ENCODE results near the gene DSCAM.

The DSCAM gene

GRCh38 chr21:40021558-40022351, 825.2 kb downstream of the DSCAM start:
- Histone ChIP-seq H3K4me3 (ENCODE audit: low read depth in 1 of 2, low read length in 2 of 2) (no peak overlapping the region), H3K9me3 (ENCODE audit: control insufficient read depth in 1 of 2, low read length in 2 of 2) (no peaks in the 10 kb centered on the region), H3K27ac (ENCODE audit: low read depth, low read length) (no peak overlapping the region), H3K4me1 (ENCODE audit: control insufficient read depth in 1 of 2, insufficient read depth in 2 of 2, low read length in 2 of 2) (no peaks in the 10 kb centered on the region), H3K9ac (ENCODE audit: low read depth in 1 of 2, low read length in 2 of 2) (no peak overlapping the region), H3K27me3 (ENCODE audit: control insufficient read depth in 1 of 2, insufficient read depth in 2 of 2, low read length in 2 of 2) (no peaks in the 10 kb centered on the region), H3K36me3 (ENCODE audit: control insufficient read depth in 1 of 2, insufficient read depth in 2 of 2, low read length in 2 of 2) (no peaks in the 10 kb centered on the region)

- no peak overlapping the region for H3K27ac ChIP-seq (ENCODE audit: low read depth, low read length)
- H3K4me1 ChIP-seq (ENCODE audit: control insufficient read depth in 1 of 2, insufficient read depth in 2 of 2, low read length in 2 of 2), result no peaks in the 10 kb centered on the region
- H3K36me3 ChIP-seq (ENCODE audit: control insufficient read depth in 1 of 2, insufficient read depth in 2 of 2, low read length in 2 of 2), result no peaks in the 10 kb centered on the region
- H3K4me3 ChIP-seq (ENCODE audit: low read depth in 1 of 2, low read length in 2 of 2), result no peak overlapping the region
- H3K27me3 ChIP-seq (ENCODE audit: control insufficient read depth in 1 of 2, insufficient read depth in 2 of 2, low read length in 2 of 2), result no peaks in the 10 kb centered on the region
- H3K9me3 ChIP-seq (ENCODE audit: control insufficient read depth in 1 of 2, low read length in 2 of 2), result no peaks in the 10 kb centered on the region
- H3K9ac ChIP-seq (ENCODE audit: low read depth in 1 of 2, low read length in 2 of 2), result no peak overlapping the region
Observed at GRCh38 chr21:40020651-40021050, 826.3 kb downstream of the DSCAM start.

GRCh38 chr21:40018871-40019475, 828.0 kb downstream of the DSCAM start:
- Histone ChIP-seq H3K4me3 (ENCODE audit: low read depth in 1 of 2, low read length in 2 of 2) (no peak overlapping the region), H3K27me3 (ENCODE audit: control insufficient read depth in 1 of 2, insufficient read depth in 2 of 2, low read length in 2 of 2) (no peaks in the 10 kb centered on the region), H3K4me1 (ENCODE audit: control insufficient read depth in 1 of 2, insufficient read depth in 2 of 2, low read length in 2 of 2) (no peaks in the 10 kb centered on the region), H3K36me3 (ENCODE audit: control insufficient read depth in 1 of 2, insufficient read depth in 2 of 2, low read length in 2 of 2) (no peaks in the 10 kb centered on the region), H3K9me3 (ENCODE audit: control insufficient read depth in 1 of 2, low read length in 2 of 2) (no peaks in the 10 kb centered on the region), H3K9ac (ENCODE audit: low read depth in 1 of 2, low read length in 2 of 2) (no peak overlapping the region), H3K27ac (ENCODE audit: low read depth, low read length) (no peak overlapping the region)

GRCh38 chr21:40016667-40017066, 830.3 kb downstream of the DSCAM start:
- Histone ChIP-seq H3K27ac (ENCODE audit: low read depth, low read length) (no peak overlapping the region), H3K9ac (ENCODE audit: low read depth in 1 of 2, low read length in 2 of 2) (no peak overlapping the region), H3K4me3 (ENCODE audit: low read depth in 1 of 2, low read length in 2 of 2) (no peak overlapping the region), H3K36me3 (ENCODE audit: control insufficient read depth in 1 of 2, insufficient read depth in 2 of 2, low read length in 2 of 2) (no peaks in the 10 kb centered on the region), H3K27me3 (ENCODE audit: control insufficient read depth in 1 of 2, insufficient read depth in 2 of 2, low read length in 2 of 2) (no peaks in the 10 kb centered on the region), H3K9me3 (ENCODE audit: control insufficient read depth in 1 of 2, low read length in 2 of 2) (no peaks in the 10 kb centered on the region), H3K4me1 (ENCODE audit: control insufficient read depth in 1 of 2, insufficient read depth in 2 of 2, low read length in 2 of 2) (no peaks in the 10 kb centered on the region)

GRCh38 chr21:40016234-40016633, 830.7 kb downstream of the DSCAM start:
- no peak overlapping the region for H3K9ac ChIP-seq (ENCODE audit: low read depth in 1 of 2, low read length in 2 of 2)
- no peak overlapping the region for H3K27ac ChIP-seq (ENCODE audit: low read depth, low read length)

GRCh38 chr21:40015818-40016217, 831.1 kb downstream of the DSCAM start:
- Histone ChIP-seq H3K9me3 (ENCODE audit: control insufficient read depth in 1 of 2, low read length in 2 of 2) (no peaks in the 10 kb centered on the region), H3K4me3 (ENCODE audit: low read depth in 1 of 2, low read length in 2 of 2) (no peak overlapping the region), H3K27me3 (ENCODE audit: control insufficient read depth in 1 of 2, insufficient read depth in 2 of 2, low read length in 2 of 2) (no peaks in the 10 kb centered on the region), H3K27ac (ENCODE audit: low read depth, low read length) (no peak overlapping the region), H3K9ac (ENCODE audit: low read depth in 1 of 2, low read length in 2 of 2) (no peak overlapping the region), H3K36me3 (ENCODE audit: control insufficient read depth in 1 of 2, insufficient read depth in 2 of 2, low read length in 2 of 2) (no peaks in the 10 kb centered on the region), H3K4me1 (ENCODE audit: control insufficient read depth in 1 of 2, insufficient read depth in 2 of 2, low read length in 2 of 2) (no peaks in the 10 kb centered on the region)

More at GRCh38 chr21:40016234-40016633, 830.7 kb downstream of the DSCAM start:
- Histone ChIP-seq H3K4me1 (ENCODE audit: control insufficient read depth in 1 of 2, insufficient read depth in 2 of 2, low read length in 2 of 2) (no peaks in the 10 kb centered on the region), H3K9me3 (ENCODE audit: control insufficient read depth in 1 of 2, low read length in 2 of 2) (no peaks in the 10 kb centered on the region), H3K4me3 (ENCODE audit: low read depth in 1 of 2, low read length in 2 of 2) (no peak overlapping the region), H3K27me3 (ENCODE audit: control insufficient read depth in 1 of 2, insufficient read depth in 2 of 2, low read length in 2 of 2) (no peaks in the 10 kb centered on the region), H3K36me3 (ENCODE audit: control insufficient read depth in 1 of 2, insufficient read depth in 2 of 2, low read length in 2 of 2) (no peaks in the 10 kb centered on the region)

GRCh38 chr21:40014394-40014793, 832.6 kb downstream of the DSCAM start:
- Histone ChIP-seq H3K4me1 (ENCODE audit: control insufficient read depth in 1 of 2, insufficient read depth in 2 of 2, low read length in 2 of 2) (no peaks in the 10 kb centered on the region), H3K9ac (ENCODE audit: low read depth in 1 of 2, low read length in 2 of 2) (no peak overlapping the region), H3K36me3 (ENCODE audit: control insufficient read depth in 1 of 2, insufficient read depth in 2 of 2, low read length in 2 of 2) (no peaks in the 10 kb centered on the region), H3K27ac (ENCODE audit: low read depth, low read length) (no peak overlapping the region), H3K4me3 (ENCODE audit: low read depth in 1 of 2, low read length in 2 of 2) (no peak overlapping the region), H3K9me3 (ENCODE audit: control insufficient read depth in 1 of 2, low read length in 2 of 2) (no peaks in the 10 kb centered on the region), H3K27me3 (ENCODE audit: control insufficient read depth in 1 of 2, insufficient read depth in 2 of 2, low read length in 2 of 2) (no peaks in the 10 kb centered on the region)

- Histone ChIP-seq H3K4me3 (ENCODE audit: low read depth in 1 of 2, low read length in 2 of 2) (no peak overlapping the region), H3K27me3 (ENCODE audit: control insufficient read depth in 1 of 2, insufficient read depth in 2 of 2, low read length in 2 of 2) (no peaks in the 10 kb centered on the region), H3K4me1 (ENCODE audit: control insufficient read depth in 1 of 2, insufficient read depth in 2 of 2, low read length in 2 of 2) (no peaks in the 10 kb centered on the region), H3K9ac (ENCODE audit: low read depth in 1 of 2, low read length in 2 of 2) (no peak overlapping the region), H3K36me3 (ENCODE audit: control insufficient read depth in 1 of 2, insufficient read depth in 2 of 2, low read length in 2 of 2) (no peaks in the 10 kb centered on the region), H3K9me3 (ENCODE audit: control insufficient read depth in 1 of 2, low read length in 2 of 2) (no peaks in the 10 kb centered on the region), H3K27ac (ENCODE audit: low read depth, low read length) (no peak overlapping the region)
Observed at GRCh38 chr21:40013001-40013735, 833.8 kb downstream of the DSCAM start.

- no peaks in the 10 kb centered on the region for H3K4me1 ChIP-seq (ENCODE audit: control insufficient read depth in 1 of 2, insufficient read depth in 2 of 2, low read length in 2 of 2)
- no peak overlapping the region for H3K4me3 ChIP-seq (ENCODE audit: low read depth in 1 of 2, low read length in 2 of 2)
- no peaks in the 10 kb centered on the region for H3K9me3 ChIP-seq (ENCODE audit: control insufficient read depth in 1 of 2, low read length in 2 of 2)
- H3K36me3 ChIP-seq (ENCODE audit: control insufficient read depth in 1 of 2, insufficient read depth in 2 of 2, low read length in 2 of 2), result no peaks in the 10 kb centered on the region
- no peaks in the 10 kb centered on the region for H3K27me3 ChIP-seq (ENCODE audit: control insufficient read depth in 1 of 2, insufficient read depth in 2 of 2, low read length in 2 of 2)
- H3K27ac ChIP-seq (ENCODE audit: low read depth, low read length), result no peak overlapping the region
- H3K9ac ChIP-seq (ENCODE audit: low read depth in 1 of 2, low read length in 2 of 2), result no peak overlapping the region
Observed at GRCh38 chr21:40011371-40011770, 835.6 kb downstream of the DSCAM start.

GRCh38 chr21:40002978-40003377, 844.0 kb downstream of the DSCAM start:
- H3K27me3 ChIP-seq (ENCODE audit: control insufficient read depth in 1 of 2, insufficient read depth in 2 of 2, low read length in 2 of 2), result no peaks in the 10 kb centered on the region
- H3K9ac ChIP-seq (ENCODE audit: low read depth in 1 of 2, low read length in 2 of 2), result no peak overlapping the region
- H3K4me3 ChIP-seq (ENCODE audit: low read depth in 1 of 2, low read length in 2 of 2), result no peak overlapping the region
- no peak overlapping the region for H3K27ac ChIP-seq (ENCODE audit: low read depth, low read length)
- no peaks in the 10 kb centered on the region for H3K36me3 ChIP-seq (ENCODE audit: control insufficient read depth in 1 of 2, insufficient read depth in 2 of 2, low read length in 2 of 2)
- no peaks in the 10 kb centered on the region for H3K9me3 ChIP-seq (ENCODE audit: control insufficient read depth in 1 of 2, low read length in 2 of 2)
- no peaks in the 10 kb centered on the region for H3K4me1 ChIP-seq (ENCODE audit: control insufficient read depth in 1 of 2, insufficient read depth in 2 of 2, low read length in 2 of 2)

Measured in duodenal mucosa (tissue), 2 donors.